ENCODE data around the gene SPTBN2. TPM values are rescaled to one million over a fixed set of nuclear protein-coding genes. Genes with fewer than 3 reads are reported as not detected.

Gene SPTBN2
- polyA plus RNA-seq (2013), result 18.7 TPM

- POLR2A ChIA-PET, result interaction anchor here (1.0 to 1.4 kb wide), 2 partner anchors 10 to 16 kb away, joined by 3 read pairs; a partner anchor contains a TSS
- H3K27ac ChIP-seq (ENCODE audit: insufficient read depth in 1 of 2, low read depth in 1 of 2, low read length in 2 of 2, poor library complexity in 1 of 2, severe bottlenecking in 2 of 2), result no peak within 1 kb of the TSS
- H3K4me1 ChIP-seq (ENCODE audit: control extremely low read depth in 1 of 4, control insufficient read depth in 4 of 4, insufficient read depth in 4 of 4, low read length in 3 of 4), result peaks cover 0 to 24% (median 13%) of the 10 kb centered on the region in 4 experiments
- 12% methylated on average over 22 of the region's 25 CpGs for WGBS (ENCODE audit: insufficient coverage)
- no peaks in the 10 kb centered on the region for H3K36me3 ChIP-seq (ENCODE audit: control insufficient read depth in 4 of 4, insufficient read depth in 4 of 4, low read length in 3 of 4)
- peak within 1 kb of the TSS in 5 of 7 experiments; percentile 14 to 57 (median 47) for H3K4me3 ChIP-seq (ENCODE audit: control insufficient read depth in 1 of 7, extremely low read depth in 1 of 7, insufficient read depth in 4 of 7, low read depth in 2 of 7, low read length in 6 of 7)
- DNase-seq, result peak in 2 of 3 donors; percentile 19 to 32
- no peaks in the 10 kb centered on the region for H3K9me3 ChIP-seq (ENCODE audit: control extremely low read depth in 1 of 5, control insufficient read depth in 4 of 5, insufficient read depth in 2 of 5, low read depth in 1 of 5, low read length in 4 of 5)
- H3K27me3 ChIP-seq (replicated peaks in 2 of 5; ENCODE audit: control insufficient read depth in 4 of 5, insufficient read depth in 5 of 5, low read length in 4 of 5), result peaks cover 18 to 81% (median 53%) of the 10 kb centered on the region in 5 experiments
- CTCF ChIA-PET, result interaction anchor here (0.6 to 1.6 kb wide), 3 partner anchors 14 to 478 kb away, joined by 3 to 4 read pairs (median 3); no protein-coding TSS in a partner anchor
These were observed at the start of gene SPTBN2 for GRCh38 chr11:66728693-66729385. Gene SPTBN2, minus strand, starts transcription at chr11:66729216. Its CDS starts 7,976 bp downstream, at chr11:66721240.

DNA sequence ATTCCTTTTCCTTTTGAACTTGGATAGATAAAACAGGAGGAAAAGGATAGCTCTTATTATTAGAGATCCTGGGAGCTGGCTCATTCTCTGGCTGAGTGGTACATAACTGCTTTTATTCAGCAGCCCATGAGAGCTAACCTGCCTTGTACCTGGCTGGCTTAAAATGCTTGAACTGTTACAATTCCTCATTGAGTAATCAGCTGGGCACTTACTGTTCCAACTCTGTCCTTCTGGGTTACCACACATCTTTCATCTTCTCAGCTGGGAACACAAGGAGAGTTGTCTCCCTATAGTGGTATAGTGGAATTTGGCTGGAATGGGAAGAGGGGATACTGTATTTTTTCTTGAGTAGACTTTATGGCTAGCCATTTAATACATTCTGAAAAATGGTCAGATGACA is 39.8 kb upstream of the SPTBN2 start:
- Histone ChIP-seq H3K4me3 (ENCODE audit: control insufficient read depth in 1 of 7, extremely low read depth in 1 of 7, insufficient read depth in 4 of 7, low read depth in 2 of 7, low read length in 6 of 7) (no peak overlapping the region), H3K27me3 (replicated peaks in 2 of 5; ENCODE audit: control insufficient read depth in 4 of 5, insufficient read depth in 5 of 5, low read length in 4 of 5) (no peaks in the 10 kb centered on the region), H3K4me1 (ENCODE audit: control extremely low read depth in 1 of 4, control insufficient read depth in 4 of 4, insufficient read depth in 4 of 4, low read length in 3 of 4) (no peaks in the 10 kb centered on the region), H3K9me3 (ENCODE audit: control extremely low read depth in 1 of 5, control insufficient read depth in 4 of 5, insufficient read depth in 2 of 5, low read depth in 1 of 5, low read length in 4 of 5) (no peaks in the 10 kb centered on the region), H3K27ac (ENCODE audit: insufficient read depth in 1 of 2, low read depth in 1 of 2, low read length in 2 of 2, poor library complexity in 1 of 2, severe bottlenecking in 2 of 2) (no peak overlapping the region), H3K36me3 (ENCODE audit: control insufficient read depth in 4 of 4, insufficient read depth in 4 of 4, low read length in 3 of 4) (no peaks in the 10 kb centered on the region)
- ChIA-PET CTCF (interaction anchor here (0.6 to 1.2 kb wide), 3 partner anchors 34 to 661 kb away, joined by 3 to 4 read pairs (median 3); no protein-coding TSS in a partner anchor), POLR2A (no interaction called here)
- DNase-seq, result no peak

DNA sequence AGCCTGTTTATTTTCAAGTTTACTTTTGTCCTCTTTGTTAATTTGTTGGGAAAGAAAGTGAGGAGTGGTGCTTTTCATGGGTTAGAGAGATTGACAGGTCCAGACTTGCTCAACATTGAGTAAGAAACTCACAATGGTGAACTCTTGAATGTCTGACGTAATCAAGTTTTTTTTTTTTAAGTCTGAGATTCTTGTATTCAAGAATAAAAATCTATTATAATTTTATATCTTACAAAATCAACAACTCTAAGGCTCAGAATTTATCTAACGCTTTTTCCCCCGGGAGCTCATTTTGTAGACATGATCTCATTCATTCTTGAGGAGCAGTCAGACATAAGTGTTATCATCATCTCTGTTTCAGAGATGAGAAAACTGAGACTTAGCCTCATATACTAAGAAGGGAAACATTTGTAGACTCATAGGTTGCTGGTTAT is 39.1 kb upstream of the SPTBN2 start:
- Histone ChIP-seq H3K4me1 (ENCODE audit: control extremely low read depth in 1 of 4, control insufficient read depth in 4 of 4, insufficient read depth in 4 of 4, low read length in 3 of 4) (no peaks in the 10 kb centered on the region), H3K4me3 (ENCODE audit: control insufficient read depth in 1 of 7, extremely low read depth in 1 of 7, insufficient read depth in 4 of 7, low read depth in 2 of 7, low read length in 6 of 7) (no peak overlapping the region), H3K27ac (ENCODE audit: insufficient read depth in 1 of 2, low read depth in 1 of 2, low read length in 2 of 2, poor library complexity in 1 of 2, severe bottlenecking in 2 of 2) (no peak overlapping the region), H3K36me3 (ENCODE audit: control insufficient read depth in 4 of 4, insufficient read depth in 4 of 4, low read length in 3 of 4) (no peaks in the 10 kb centered on the region), H3K27me3 (replicated peaks in 2 of 5; ENCODE audit: control insufficient read depth in 4 of 5, insufficient read depth in 5 of 5, low read length in 4 of 5) (no peaks in the 10 kb centered on the region), H3K9me3 (ENCODE audit: control extremely low read depth in 1 of 5, control insufficient read depth in 4 of 5, insufficient read depth in 2 of 5, low read depth in 1 of 5, low read length in 4 of 5) (no peaks in the 10 kb centered on the region)
- no peak for DNase-seq
- CTCF ChIA-PET, result interaction anchor here (0.6 to 1.2 kb wide), 2 partner anchors 73 to 662 kb away, joined by 3 read pairs; no protein-coding TSS in a partner anchor
- POLR2A ChIA-PET, result no interaction called here
- no CpG with 5 or more reads among the region's 3 CpGs for WGBS (ENCODE audit: insufficient coverage)

GRCh38 chr11:66767666-66768065 is 38.6 kb upstream of the SPTBN2 start:
- 100% methylated on average over 1 of the region's 1 CpG for WGBS (ENCODE audit: insufficient coverage)
- no peak overlapping the region for H3K27ac ChIP-seq (ENCODE audit: insufficient read depth in 1 of 2, low read depth in 1 of 2, low read length in 2 of 2, poor library complexity in 1 of 2, severe bottlenecking in 2 of 2)
- no peak for DNase-seq
- no peaks in the 10 kb centered on the region for H3K9me3 ChIP-seq (ENCODE audit: control extremely low read depth in 1 of 5, control insufficient read depth in 4 of 5, insufficient read depth in 2 of 5, low read depth in 1 of 5, low read length in 4 of 5)
- POLR2A ChIA-PET, result interaction anchor here (0.6 kb wide), 1 partner anchor 412 kb away, joined by 3 read pairs; no protein-coding TSS in a partner anchor
- no peaks in the 10 kb centered on the region for H3K27me3 ChIP-seq (replicated peaks in 2 of 5; ENCODE audit: control insufficient read depth in 4 of 5, insufficient read depth in 5 of 5, low read length in 4 of 5)
- H3K4me3 ChIP-seq (ENCODE audit: control insufficient read depth in 1 of 7, extremely low read depth in 1 of 7, insufficient read depth in 4 of 7, low read depth in 2 of 7, low read length in 6 of 7), result no peak overlapping the region
- no peaks in the 10 kb centered on the region for H3K36me3 ChIP-seq (ENCODE audit: control insufficient read depth in 4 of 4, insufficient read depth in 4 of 4, low read length in 3 of 4)
- CTCF ChIA-PET, result interaction anchor here (0.7 kb wide), 1 partner anchor 10 kb away, joined by 3 read pairs; no protein-coding TSS in a partner anchor
- H3K4me1 ChIP-seq (ENCODE audit: control extremely low read depth in 1 of 4, control insufficient read depth in 4 of 4, insufficient read depth in 4 of 4, low read length in 3 of 4), result no peaks in the 10 kb centered on the region

- Histone ChIP-seq H3K36me3 (ENCODE audit: control insufficient read depth in 4 of 4, insufficient read depth in 4 of 4, low read length in 3 of 4) (no peaks in the 10 kb centered on the region), H3K27me3 (replicated peaks in 2 of 5; ENCODE audit: control insufficient read depth in 4 of 5, insufficient read depth in 5 of 5, low read length in 4 of 5) (no peaks in the 10 kb centered on the region), H3K4me3 (ENCODE audit: control insufficient read depth in 1 of 7, extremely low read depth in 1 of 7, insufficient read depth in 4 of 7, low read depth in 2 of 7, low read length in 6 of 7) (no peak overlapping the region), H3K9me3 (ENCODE audit: control extremely low read depth in 1 of 5, control insufficient read depth in 4 of 5, insufficient read depth in 2 of 5, low read depth in 1 of 5, low read length in 4 of 5) (no peaks in the 10 kb centered on the region), H3K27ac (ENCODE audit: insufficient read depth in 1 of 2, low read depth in 1 of 2, low read length in 2 of 2, poor library complexity in 1 of 2, severe bottlenecking in 2 of 2) (no peak overlapping the region), H3K4me1 (ENCODE audit: control extremely low read depth in 1 of 4, control insufficient read depth in 4 of 4, insufficient read depth in 4 of 4, low read length in 3 of 4) (no peaks in the 10 kb centered on the region)
- no CpG with 5 or more reads among the region's 2 CpGs for WGBS (ENCODE audit: insufficient coverage)
- DNase-seq, result no peak
- ChIA-PET POLR2A (interaction anchor here (0.6 kb wide), 2 partner anchors 40 to 77 kb away, joined by 3 read pairs; partner anchors contain the start of gene RCE1), CTCF (interaction anchor here (1.0 kb wide), 1 partner anchor 42 kb away, joined by 3 read pairs; no protein-coding TSS in a partner anchor)
These were observed 37.7 kb upstream of the SPTBN2 start for GRCh38 chr11:66766681-66767080.

- Histone ChIP-seq H3K9me3 (ENCODE audit: control extremely low read depth in 1 of 5, control insufficient read depth in 4 of 5, insufficient read depth in 2 of 5, low read depth in 1 of 5, low read length in 4 of 5) (no peaks in the 10 kb centered on the region), H3K27ac (ENCODE audit: insufficient read depth in 1 of 2, low read depth in 1 of 2, low read length in 2 of 2, poor library complexity in 1 of 2, severe bottlenecking in 2 of 2) (no peak overlapping the region), H3K36me3 (ENCODE audit: control insufficient read depth in 4 of 4, insufficient read depth in 4 of 4, low read length in 3 of 4) (no peaks in the 10 kb centered on the region), H3K27me3 (replicated peaks in 2 of 5; ENCODE audit: control insufficient read depth in 4 of 5, insufficient read depth in 5 of 5, low read length in 4 of 5) (no peaks in the 10 kb centered on the region), H3K4me3 (ENCODE audit: control insufficient read depth in 1 of 7, extremely low read depth in 1 of 7, insufficient read depth in 4 of 7, low read depth in 2 of 7, low read length in 6 of 7) (no peak overlapping the region), H3K4me1 (ENCODE audit: control extremely low read depth in 1 of 4, control insufficient read depth in 4 of 4, insufficient read depth in 4 of 4, low read length in 3 of 4) (no peaks in the 10 kb centered on the region)
- WGBS (ENCODE audit: insufficient coverage), result 99% methylated on average over 20 of the region's 27 CpGs
- DNase-seq, result no peak
- POLR2A ChIA-PET, result no interaction called here
- CTCF ChIA-PET, result no interaction called here
These were observed 33.1 kb upstream of the SPTBN2 start for GRCh38 chr11:66762088-66762487.

DNA sequence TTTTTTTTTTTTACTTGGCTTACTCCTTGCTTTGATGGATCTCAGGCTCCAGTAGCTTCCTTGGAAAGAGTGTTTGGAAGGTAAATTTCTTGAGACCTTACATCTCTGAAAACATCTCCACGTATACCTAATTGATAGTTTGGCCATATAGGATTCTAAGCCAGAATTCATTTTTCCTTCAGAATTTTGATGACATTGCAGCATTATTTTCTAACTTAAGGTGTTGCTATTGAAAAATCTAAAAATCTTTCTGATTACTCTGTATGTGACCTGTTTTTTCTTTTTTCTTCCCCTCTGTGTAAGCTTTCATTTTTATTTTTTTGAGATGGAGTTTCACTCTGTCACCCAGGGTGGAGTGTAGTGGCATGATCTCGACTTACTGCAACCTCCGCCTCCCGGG is 23.1 kb upstream of the SPTBN2 start:
- ChIA-PET CTCF (no interaction called here), POLR2A (no interaction called here)
- Histone ChIP-seq H3K9me3 (ENCODE audit: control extremely low read depth in 1 of 5, control insufficient read depth in 4 of 5, insufficient read depth in 2 of 5, low read depth in 1 of 5, low read length in 4 of 5) (no peaks in the 10 kb centered on the region), H3K27me3 (replicated peaks in 2 of 5; ENCODE audit: control insufficient read depth in 4 of 5, insufficient read depth in 5 of 5, low read length in 4 of 5) (no peaks in the 10 kb centered on the region), H3K4me3 (ENCODE audit: control insufficient read depth in 1 of 7, extremely low read depth in 1 of 7, insufficient read depth in 4 of 7, low read depth in 2 of 7, low read length in 6 of 7) (no peak overlapping the region), H3K27ac (ENCODE audit: insufficient read depth in 1 of 2, low read depth in 1 of 2, low read length in 2 of 2, poor library complexity in 1 of 2, severe bottlenecking in 2 of 2) (no peak overlapping the region), H3K36me3 (ENCODE audit: control insufficient read depth in 4 of 4, insufficient read depth in 4 of 4, low read length in 3 of 4) (no peaks in the 10 kb centered on the region), H3K4me1 (ENCODE audit: control extremely low read depth in 1 of 4, control insufficient read depth in 4 of 4, insufficient read depth in 4 of 4, low read length in 3 of 4) (no peaks in the 10 kb centered on the region)
- no peak for DNase-seq
- 100% methylated on average over 4 of the region's 4 CpGs for WGBS (ENCODE audit: insufficient coverage)
